ENCODE measurements around the gene PITX3. TPM values are rescaled to one million over a fixed set of nuclear protein-coding genes. Genes with fewer than 3 reads are reported as not detected.

The PITX3 gene
- total and polyA plus RNA-seq, 2 experiments from 2014 or later, result 0.34 TPM; not detected in 1

Other genes with a start within 250 kb of the PITX3 start
- 11.1 and 97.4 TPM in 2 replicates for gene ARMH3, start 185.3 kb downstream of the PITX3 start, total RNA-seq (2014; rRNA removed; shearing (Covaris generic))
- 8.0 and 8.7 TPM in 2 replicates for gene ARMH3, start 185.3 kb downstream of the PITX3 start, polyA plus RNA-seq (2016; fragmentation: Nextera tagmentation; extraction: Ambion mirVana)
- gene HPS6, start 176.2 kb downstream of the PITX3 start, total RNA-seq (2014; rRNA removed; shearing (Covaris generic)), result 20.3 and 28.7 TPM in 2 replicates
- gene HPS6, start 176.2 kb downstream of the PITX3 start, polyA plus RNA-seq (2016; fragmentation: Nextera tagmentation; extraction: Ambion mirVana), result 4.2 and 4.3 TPM in 2 replicates
- 52.9 and 69.3 TPM in 2 replicates for gene LDB1, start 121.1 kb downstream of the PITX3 start, total RNA-seq (2014; rRNA removed; shearing (Covaris generic))
- gene LDB1, start 121.1 kb downstream of the PITX3 start, polyA plus RNA-seq (2016; fragmentation: Nextera tagmentation; extraction: Ambion mirVana), result 16.3 and 19.4 TPM in 2 replicates
- gene PPRC1, start 108.5 kb downstream of the PITX3 start, total RNA-seq (2014; rRNA removed; shearing (Covaris generic)), result 67.5 and 70.1 TPM in 2 replicates
- 41.1 and 43.2 TPM in 2 replicates for gene PPRC1, start 108.5 kb downstream of the PITX3 start, polyA plus RNA-seq (2016; fragmentation: Nextera tagmentation; extraction: Ambion mirVana)
- gene NOLC1, start 89.1 kb downstream of the PITX3 start, total RNA-seq (2014; rRNA removed; shearing (Covaris generic)), result 145 and 178 TPM in 2 replicates
- gene NOLC1, start 89.1 kb downstream of the PITX3 start, polyA plus RNA-seq (2016; fragmentation: Nextera tagmentation; extraction: Ambion mirVana), result 118 and 126 TPM in 2 replicates
- 0.59 TPM in 1 of 2 replicates, not detected in the other for gene ELOVL3, start 15.2 kb downstream of the PITX3 start, total RNA-seq (2014; rRNA removed; shearing (Covaris generic))
- gene ELOVL3, start 15.2 kb downstream of the PITX3 start, polyA plus RNA-seq (2016; fragmentation: Nextera tagmentation; extraction: Ambion mirVana), result 0.31 TPM in 1 of 2 replicates, not detected in the other
- gene GBF1, start 4.0 kb upstream of the PITX3 start, total RNA-seq (2014; rRNA removed; shearing (Covaris generic)), result 27.2 and 32.6 TPM in 2 replicates
- 6.5 and 7.5 TPM in 2 replicates for gene GBF1, start 4.0 kb upstream of the PITX3 start, polyA plus RNA-seq (2016; fragmentation: Nextera tagmentation; extraction: Ambion mirVana)
- 19.0 and 29.4 TPM in 2 replicates for gene NFKB2, start 154.2 kb upstream of the PITX3 start, total RNA-seq (2014; rRNA removed; shearing (Covaris generic))
- gene NFKB2, start 154.2 kb upstream of the PITX3 start, polyA plus RNA-seq (2016; fragmentation: Nextera tagmentation; extraction: Ambion mirVana), result 6.8 and 8.1 TPM in 2 replicates
- 4.0 and 6.8 TPM in 2 replicates for gene PSD, start 177.3 kb upstream of the PITX3 start, total RNA-seq (2014; rRNA removed; shearing (Covaris generic))
- 1.9 and 2.7 TPM in 2 replicates for gene PSD, start 177.3 kb upstream of the PITX3 start, polyA plus RNA-seq (2016; fragmentation: Nextera tagmentation; extraction: Ambion mirVana)
- gene FBXL15, start 179.3 kb upstream of the PITX3 start, total RNA-seq (2014; rRNA removed; shearing (Covaris generic)), result 29.7 and 36.1 TPM in 2 replicates
- gene FBXL15, start 179.3 kb upstream of the PITX3 start, polyA plus RNA-seq (2016; fragmentation: Nextera tagmentation; extraction: Ambion mirVana), result 18.4 and 18.5 TPM in 2 replicates
- gene CUEDC2, start 191.1 kb upstream of the PITX3 start, total RNA-seq (2014; rRNA removed; shearing (Covaris generic)), result 37.0 and 39.2 TPM in 2 replicates
- 37.3 and 47.3 TPM in 2 replicates for gene CUEDC2, start 191.1 kb upstream of the PITX3 start, polyA plus RNA-seq (2016; fragmentation: Nextera tagmentation; extraction: Ambion mirVana)
- 0.69 TPM in 1 of 2 replicates, not detected in the other for gene C10orf95, start 210.0 kb upstream of the PITX3 start, total RNA-seq (2014; rRNA removed; shearing (Covaris generic))
- 1.1 and 1.5 TPM in 2 replicates for gene C10orf95, start 210.0 kb upstream of the PITX3 start, polyA plus RNA-seq (2016; fragmentation: Nextera tagmentation; extraction: Ambion mirVana)